Pancreas (tissue), 10 donors: ENCODE measurements around the gene GNAI1. TPM values are rescaled to one million over a fixed set of nuclear protein-coding genes. Genes with fewer than 3 reads are reported as not detected.

Experiments
- ATAC-seq, 4 donors: fragments of 200-7000 bp; cut with Tn5 transposase; one replicate each; pipeline versions ENCODE4 v1.8.0 to v1.9.1; 2020; ENCODE audit warnings: mild to moderate bottlenecking in 4 of 4, moderate library complexity in 4 of 4
- DNase-seq, 6 donors: peaks; one replicate each; pipeline ENCODE4 v3.0.0-alpha.2; 2020
- FAIRE-seq: peaks from 2 replicates; lab custom pipeline; 2012; peaks lifted over from hg19 to GRCh38; lab: Jason Lieb, UNC
- H3K27ac ChIP-seq, 4 donors: fragments of 200-600 bp; sonication (generic); 1 replicate in 3 of 4; 2 replicates in 1 of 4; pipeline versions ENCODE4 v1.5.0 to v1.8.0; 2020
- H3K27me3 ChIP-seq, 4 donors: fragments of 200-600 bp; one replicate each; pipeline ENCODE4 v1.8.0; 2021
- H3K36me3 ChIP-seq, 3 donors: fragments of 200-600 bp; sonication (generic) in 1 of 3; one replicate each; pipeline versions ENCODE4 v1.5.0 to v1.8.0; 2020 to 2021
- H3K4me1 ChIP-seq, 3 donors: fragments of 200-600 bp; one replicate each; pipeline ENCODE4 v1.8.0; 2021
- H3K4me3 ChIP-seq, 4 donors: fragments of 200-600 bp; sonication (generic) in 2 of 4; one replicate each; pipeline versions ENCODE4 v1.5.0 to v1.8.0; 2020 to 2021
- H3K9me3 ChIP-seq, 4 donors: fragments of 200-600 bp; one replicate each; pipeline ENCODE4 v1.8.0; 2021
- CTCF ChIP-seq, 4 donors: fragments of 200-600 bp; sonication (generic) in 3 of 4; IDR thresholded peaks; one replicate each; pipeline versions ENCODE4 v1.5.0 to v1.8.0; 2021; ENCODE audit warnings: antibody characterized with exemption in 4 of 4
- WGBS, 2 donors: extraction: QIAGEN DNeasy Blood & Tissue Kit; methylation state at CpG; one replicate each; pipeline ENCODE4 v1.1.7; 2013; 5-methylcytosine and 5-hydroxymethylcytosine counted together
- intact Hi-C, 3 donors: fragments of 100-400 bp; cut with DNase I; formaldehyde crosslinking; loops; one replicate each; pipeline versions ENCODE4 v1.11.1 to v1.14.2; 2022
- polyA plus RNA-seq, 2 donors: library from polyadenylated mRNA; stranded (reverse); fragments of 200-250 nt; gene quantifications; one replicate each; pipeline ENCODE4 v1.2.3, GENCODE V29; 2013
- total RNA-seq, 6 donors: library from RNA; stranded (reverse); fragmentation: NEBNext Ultra II Directional in 4 of 6; extraction: Animal tissue kit (Norgen Biotek cat#: 25700) in 4 of 6; gene quantifications; one replicate each; pipeline versions ENCODE4 v1.2.1 to v1.2.4, GENCODE V29; 2021 to 2023
- donor health status: healthy with polysubstance abuse.
- donor health status: DM: no; HTN: no; CAD: no; lungs with moderate emphysema.
- donor health status: DM: no; HTN: no; CAD: no.
- donor health status: control.
- donor health status: control.
- donor health status: Bipolar disorder and iron deficiency.
- donor health status: DM: yes; HTN: yes; CAD: no.
- donor health status: DM: no; HTN: no; CAD: no.
- donor health status: DM: no; HTN: no; CAD: no.
- donor health status: DM: yes; HTN: yes; CAD: no.

GNAI1 gene
- total and polyA plus RNA-seq, 8 donors, result 3.0 to 25.9 (median 5.4) TPM

GRCh38 chr7:80181411-80181810 lies 46.8 kb downstream of the GNAI1 start:
- intact Hi-C loops, result no loop called here
- 71 to 81% methylated on average over 4 of the region's 4 CpGs for WGBS, 2 donors
- H3K9me3 ChIP-seq, result no peaks in the 10 kb centered on the region
- TF ChIP-seq CTCF (IDR thresholded peaks at IDR 0.05), result no peak
- H3K27ac ChIP-seq, result no peak overlapping the region
- no peak for ATAC-seq
- H3K27me3 ChIP-seq, result no peaks in the 10 kb centered on the region
- H3K4me3 ChIP-seq, result no peak overlapping the region
- DNase-seq, result no peak
- H3K36me3 ChIP-seq, result no peaks in the 10 kb centered on the region
- peaks cover 0 to 3% (median 0%) of the 10 kb centered on the region in 3 donors for H3K4me1 ChIP-seq
- no peak for FAIRE-seq

- no peak for TF ChIP-seq CTCF (IDR thresholded peaks at IDR 0.05)
- no peaks in the 10 kb centered on the region for H3K36me3 ChIP-seq
- no peak overlapping the region for H3K27ac ChIP-seq
- no peak for DNase-seq
- no peaks in the 10 kb centered on the region for H3K9me3 ChIP-seq
- no peak overlapping the region for H3K4me3 ChIP-seq
- H3K4me1 ChIP-seq, result peaks cover 0 to 8% (median 1%) of the 10 kb centered on the region in 3 donors
- intact Hi-C loops, result no loop called here
- ATAC-seq, result no peak
- no peak for FAIRE-seq
- WGBS, 2 donors, result 73 to 82% methylated on average over 3 of the region's 3 CpGs
- no peaks in the 10 kb centered on the region for H3K27me3 ChIP-seq
These were observed 48.1 kb downstream of the GNAI1 start for GRCh38 chr7:80182630-80183276.

GRCh38 chr7:80183351-80183750 lies 48.7 kb downstream of the GNAI1 start:
- peaks cover 0 to 8% (median 2%) of the 10 kb centered on the region in 3 donors for H3K4me1 ChIP-seq
- FAIRE-seq (no peak), ATAC-seq (no peak), DNase-seq (no peak)
- intact Hi-C loops, result no loop called here
- no peaks in the 10 kb centered on the region for H3K36me3 ChIP-seq
- H3K27me3 ChIP-seq, result no peaks in the 10 kb centered on the region
- H3K4me3 ChIP-seq, result no peak overlapping the region
- TF ChIP-seq CTCF (IDR thresholded peaks at IDR 0.05), result no peak
- H3K9me3 ChIP-seq, result no peaks in the 10 kb centered on the region
- no peak overlapping the region for H3K27ac ChIP-seq

- H3K4me3 ChIP-seq, result no peak overlapping the region
- no peak for ATAC-seq
- no peaks in the 10 kb centered on the region for H3K36me3 ChIP-seq
- WGBS, 2 donors, result 88 to 94% methylated on average over 15 of the region's 15 CpGs
- H3K27ac ChIP-seq, result no peak overlapping the region
- no peaks in the 10 kb centered on the region for H3K9me3 ChIP-seq
- no peak for FAIRE-seq
- no peak for TF ChIP-seq CTCF (IDR thresholded peaks at IDR 0.05)
- H3K4me1 ChIP-seq, result peaks cover 0 to 8% (median 2%) of the 10 kb centered on the region in 3 donors
- H3K27me3 ChIP-seq, result no peaks in the 10 kb centered on the region
- intact Hi-C loops, result no loop called here
- no peak for DNase-seq
These were observed 49.5 kb downstream of the GNAI1 start for GRCh38 chr7:80183900-80184685.

GRCh38 chr7:80184693-80185092 lies 50.1 kb downstream of the GNAI1 start:
- DNase-seq, result no peak
- intact Hi-C loops, result no loop called here
- Histone ChIP-seq H3K4me3 (no peak overlapping the region), H3K27ac (no peak overlapping the region), H3K27me3 (no peaks in the 10 kb centered on the region), H3K36me3 (no peaks in the 10 kb centered on the region), H3K9me3 (no peaks in the 10 kb centered on the region), H3K4me1 (peaks cover 0 to 8% (median 2%) of the 10 kb centered on the region in 3 donors)
- FAIRE-seq, result no peak
- no peak for TF ChIP-seq CTCF (IDR thresholded peaks at IDR 0.05)
- no peak for ATAC-seq
- WGBS, 2 donors, result 71 to 73% methylated on average over 4 of the region's 4 CpGs
